MG63 (cell line): ENCODE data around the gene GGT6. TPM values are rescaled to one million over a fixed set of nuclear protein-coding genes. Genes with fewer than 3 reads are reported as not detected.
"Not testable (repeated sequence)": the region's sequence is repeated elsewhere in the genome, so short reads cannot be mapped to it uniquely, and the experiment has no call there.

Source experiments
- DNase-seq: peaks from one replicate; pipeline ENCODE4 v3.0.0-alpha.2; 2020
- H3K27me3 ChIP-seq: fragments of 250-450 bp; sonication (Bioruptor Pico); 2 replicates; pipeline ENCODE4 v1.5.1; 2020; ENCODE audit warnings: mild to moderate bottlenecking, moderate library complexity
- H3K36me3 ChIP-seq: fragments of 250-450 bp; sonication (Bioruptor Pico); 2 replicates; pipeline ENCODE4 v1.5.1; 2020; ENCODE audit warnings: mild to moderate bottlenecking, moderate library complexity
- H3K4me3 ChIP-seq: fragments of 250-450 bp; sonication (Bioruptor Pico); 2 replicates; pipeline ENCODE4 v1.5.1; 2020; ENCODE audit warnings: mild to moderate bottlenecking, moderate library complexity
- H3K9me3 ChIP-seq: fragments of 250-450 bp; sonication (Bioruptor Pico); 2 replicates; pipeline ENCODE4 v1.5.1; 2020; ENCODE audit warnings: mild to moderate bottlenecking, moderate library complexity
- total RNA-seq: library from RNA; depleted of rRNA; stranded (reverse); fragments of >200 nt; shearing (Covaris generic); gene quantifications from 2 replicates; pipeline ENCODE4 v1.2.3, GENCODE V29; 2014; ENCODE audit warnings: low replicate concordance

GGT6 gene
- total RNA-seq, 1 experiment from 2014 or later, result not detected

DNA sequence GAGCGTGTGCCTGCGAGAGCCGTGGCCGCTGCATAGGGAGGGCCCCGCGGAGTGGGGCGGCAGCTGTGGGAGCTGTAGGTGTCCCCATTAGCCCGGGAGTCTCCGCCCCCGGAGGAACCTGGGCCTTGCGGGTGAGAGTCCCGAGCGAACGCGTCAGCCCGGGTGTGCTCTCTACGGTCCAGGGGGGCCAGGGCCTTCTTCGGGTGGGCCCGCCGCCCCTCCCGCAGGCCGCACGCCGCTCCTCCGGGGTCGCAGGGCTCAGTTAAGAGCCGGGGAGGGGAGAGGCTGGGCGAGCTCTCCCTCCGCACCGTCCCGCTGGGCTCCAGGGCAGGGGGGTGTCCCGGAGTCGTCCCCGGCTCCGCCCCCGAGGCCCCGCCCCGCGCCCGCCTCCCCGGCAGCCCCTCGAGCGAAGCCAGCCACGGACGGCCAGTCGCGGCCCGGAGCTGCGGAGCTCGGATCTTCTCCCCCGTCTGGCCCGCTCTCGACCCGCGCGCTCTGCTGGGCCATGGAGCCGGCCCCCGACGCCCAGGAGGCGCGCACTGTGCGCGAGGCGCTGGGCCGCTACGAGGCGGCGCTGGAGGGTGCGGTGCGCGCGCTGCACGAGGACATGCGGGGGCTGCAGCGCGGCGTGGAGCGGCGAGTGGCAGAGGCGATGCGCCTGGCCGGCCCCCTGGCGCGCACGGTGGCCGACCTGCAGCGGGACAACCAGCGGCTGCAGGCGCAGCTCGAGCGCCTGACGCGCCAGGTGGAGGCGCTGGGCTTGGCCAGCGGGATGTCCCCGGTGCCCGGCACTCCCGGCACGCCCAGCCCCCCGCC is 23.9 kb upstream of the GGT6 start, which contains the start of gene SMTNL2:
Gene SMTNL2 (plus strand): TSS at position 429 of the 816 bp plus-strand sequence. CDS start 77 bp downstream, at position 506.
- Histone ChIP-seq H3K4me3 (peak within 1 kb of the TSS; percentile 12; the same call in 1 of the 2 replicates), H3K27me3 (peaks cover 11% of the 10 kb centered on the region; the same call in 1 of the 2 replicates), H3K9me3 (no peaks in the 10 kb centered on the region), H3K36me3 (no peaks in the 10 kb centered on the region)
- DNase-seq, result no peak

GRCh38 chr17:4583782-4584100 is 23.4 kb upstream of the GGT6 start:
- Histone ChIP-seq H3K4me3 (no peak overlapping the region), H3K36me3 (no peaks in the 10 kb centered on the region), H3K9me3 (no peaks in the 10 kb centered on the region), H3K27me3 (peaks cover 11% of the 10 kb centered on the region; the same call in 1 of the 2 replicates)
- no peak for DNase-seq

- H3K36me3 ChIP-seq, result no peaks in the 10 kb centered on the region
- no peak for DNase-seq
- peaks cover 11% of the 10 kb centered on the region; the same call in 1 of the 2 replicates for H3K27me3 ChIP-seq
- H3K4me3 ChIP-seq, result no peak overlapping the region
- H3K9me3 ChIP-seq, result no peaks in the 10 kb centered on the region
Observed at GRCh38 chr17:4583206-4583605, 22.8 kb upstream of the GGT6 start.

DNA sequence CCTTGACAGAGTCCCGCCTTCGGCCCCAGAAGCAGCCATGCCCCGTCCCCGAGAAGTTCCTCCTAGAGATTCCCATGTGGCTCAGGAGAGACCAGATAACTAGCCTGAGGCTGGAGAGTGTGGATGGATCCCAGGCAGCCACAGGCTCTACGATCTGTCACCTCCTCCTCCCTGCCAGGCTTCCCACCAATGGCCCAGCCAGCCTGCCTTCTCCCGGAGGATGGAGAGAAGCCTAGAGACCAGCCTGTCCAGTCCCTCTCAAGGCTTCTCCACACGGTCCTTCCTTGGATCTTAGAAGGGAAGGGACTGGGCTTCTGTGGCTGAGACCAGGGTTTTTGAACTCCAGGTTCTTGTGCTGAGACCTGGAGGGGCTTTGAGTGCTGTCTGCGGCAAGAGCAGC is 22.3 kb upstream of the GGT6 start:
- Histone ChIP-seq H3K4me3 (no peak overlapping the region), H3K9me3 (no peaks in the 10 kb centered on the region), H3K27me3 (peaks cover 11% of the 10 kb centered on the region; the same call in 1 of the 2 replicates), H3K36me3 (no peaks in the 10 kb centered on the region)
- DNase-seq, result no peak

DNA sequence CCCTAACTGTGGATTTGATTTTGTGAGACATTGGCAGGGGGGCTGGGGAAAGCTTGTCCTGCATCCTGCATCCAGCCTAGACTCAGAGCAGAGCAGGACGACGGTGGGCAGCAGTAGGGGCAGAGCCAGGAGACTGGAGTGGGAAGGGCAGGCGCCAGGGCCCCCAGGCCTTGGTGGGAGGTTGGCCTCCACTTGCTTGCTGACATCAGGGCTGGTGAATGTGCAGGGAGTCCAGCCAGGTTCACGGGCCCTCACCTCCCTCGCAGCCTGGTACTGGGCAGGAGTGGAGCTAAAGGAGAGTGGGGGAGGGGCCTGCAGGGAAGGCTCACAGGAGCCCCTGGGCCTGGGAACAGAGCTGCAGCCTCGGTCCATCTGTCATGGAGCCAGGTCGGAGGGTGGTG is 21.7 kb upstream of the GGT6 start:
- no peaks in the 10 kb centered on the region for H3K9me3 ChIP-seq
- H3K27me3 ChIP-seq, result peaks cover 11% of the 10 kb centered on the region; the same call in 1 of the 2 replicates
- no peak for DNase-seq
- no peak overlapping the region for H3K4me3 ChIP-seq
- no peaks in the 10 kb centered on the region for H3K36me3 ChIP-seq

- no peak overlapping the region for H3K4me3 ChIP-seq
- peaks cover 11% of the 10 kb centered on the region; the same call in 1 of the 2 replicates for H3K27me3 ChIP-seq
- no peak for DNase-seq
- no peaks in the 10 kb centered on the region for H3K36me3 ChIP-seq
- H3K9me3 ChIP-seq, result no peaks in the 10 kb centered on the region
Observed at GRCh38 chr17:4580291-4580690, 19.9 kb upstream of the GGT6 start.

GRCh38 chr17:4579678-4580077 is 19.3 kb upstream of the GGT6 start:
- H3K36me3 ChIP-seq, result no peaks in the 10 kb centered on the region
- no peaks in the 10 kb centered on the region for H3K9me3 ChIP-seq
- H3K4me3 ChIP-seq, result no peak overlapping the region
- H3K27me3 ChIP-seq, result peaks cover 11% of the 10 kb centered on the region; the same call in 1 of the 2 replicates
- DNase-seq, result no peak

- H3K4me3 ChIP-seq, H3K9me3 ChIP-seq, H3K36me3 ChIP-seq, DNase-seq, H3K27me3 ChIP-seq: not testable (repeated sequence)
Observed at GRCh38 chr17:4578349-4578748, 18.0 kb upstream of the GGT6 start.

DNA sequence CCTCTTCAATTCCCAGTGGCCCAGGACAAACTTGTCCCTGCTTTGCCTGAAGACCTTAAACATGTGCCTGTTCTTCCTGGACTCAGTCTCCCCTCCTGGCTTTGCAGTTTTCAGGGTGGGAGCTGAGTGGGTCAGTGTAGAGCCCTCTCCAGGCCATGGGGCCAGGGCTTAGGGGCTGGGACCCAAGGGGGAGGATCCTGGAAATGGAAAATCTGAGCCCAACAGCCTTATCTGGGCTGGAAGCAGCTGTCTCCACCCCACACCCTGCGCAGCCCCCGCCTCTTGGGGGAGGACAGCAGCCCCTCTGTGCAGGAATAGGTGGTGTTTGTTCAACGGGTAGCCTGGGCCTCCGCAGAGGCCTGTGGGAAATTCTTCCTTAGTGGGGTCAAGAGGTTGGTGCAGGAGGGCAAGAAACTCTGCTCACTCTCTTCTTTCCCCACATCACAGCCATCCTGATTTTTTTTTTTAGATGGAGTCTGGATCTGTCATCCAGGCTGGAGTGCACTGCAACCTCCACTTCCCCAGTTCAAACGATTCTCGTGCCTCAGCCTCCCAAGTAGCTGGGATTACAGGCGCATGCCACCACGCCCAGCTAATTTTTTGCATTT is 17.1 kb upstream of the GGT6 start:
- Histone ChIP-seq H3K36me3 (no peaks in the 10 kb centered on the region), H3K9me3 (no peaks in the 10 kb centered on the region), H3K4me3 (no peak overlapping the region), H3K27me3 (no peaks in the 10 kb centered on the region)
- no peak for DNase-seq

DNA sequence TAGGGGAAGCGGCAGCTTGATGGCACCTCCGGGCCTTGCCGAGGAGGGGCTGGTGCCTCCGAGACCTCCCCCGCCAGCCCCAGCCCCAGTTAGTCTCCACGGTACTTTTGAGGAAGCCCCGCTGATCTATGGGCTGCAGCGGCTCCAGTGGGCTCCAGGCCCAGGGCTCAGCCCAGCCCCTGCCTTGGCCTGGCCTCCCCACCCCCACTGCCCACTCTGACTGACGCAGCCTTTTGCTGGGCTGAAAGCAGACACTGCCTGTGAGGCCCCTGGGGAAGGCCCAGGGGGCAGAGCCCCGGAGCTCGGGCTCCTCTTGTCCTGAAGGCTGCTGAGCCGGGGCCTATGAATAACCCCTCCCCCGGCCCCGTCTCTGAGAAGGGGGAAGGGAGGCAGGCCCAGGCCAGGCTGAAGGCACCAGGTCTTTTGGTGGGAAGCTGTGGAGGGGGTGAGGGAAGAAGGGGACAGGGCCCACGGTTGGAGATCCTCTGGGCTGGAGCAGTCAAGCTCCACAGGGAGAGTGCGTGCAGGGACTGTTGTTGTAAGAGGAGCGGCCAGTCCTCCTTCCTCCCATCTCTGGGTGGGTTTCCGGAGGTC is 16.4 kb upstream of the GGT6 start:
- Histone ChIP-seq H3K27me3 (no peaks in the 10 kb centered on the region), H3K9me3 (no peaks in the 10 kb centered on the region), H3K4me3 (no peak overlapping the region), H3K36me3 (no peaks in the 10 kb centered on the region)
- DNase-seq, result no peak

DNA sequence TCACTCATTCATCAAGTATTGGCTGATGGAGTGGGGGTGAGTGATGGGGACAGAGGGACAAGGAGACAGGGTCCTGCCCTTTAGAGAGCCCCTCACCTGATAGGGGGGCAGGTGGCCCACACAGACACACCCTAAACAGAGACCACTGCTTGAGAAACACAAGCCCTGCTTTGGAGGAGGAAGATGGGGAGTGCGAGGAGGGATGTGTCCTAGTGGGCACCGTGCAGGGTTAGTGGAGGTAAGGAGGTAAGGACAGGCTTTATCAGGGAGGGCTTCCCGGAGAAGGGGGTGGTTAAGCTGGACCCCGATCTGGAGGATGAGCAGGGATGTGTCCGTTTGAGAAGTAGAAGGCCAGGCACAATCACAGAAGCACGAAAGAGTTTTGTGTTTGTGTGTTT is 15.8 kb upstream of the GGT6 start:
- no peaks in the 10 kb centered on the region for H3K27me3 ChIP-seq
- no peaks in the 10 kb centered on the region for H3K9me3 ChIP-seq
- no peaks in the 10 kb centered on the region for H3K36me3 ChIP-seq
- DNase-seq, result no peak
- H3K4me3 ChIP-seq, result no peak overlapping the region

- no peak for DNase-seq
- Histone ChIP-seq H3K36me3 (no peaks in the 10 kb centered on the region), H3K9me3 (no peaks in the 10 kb centered on the region), H3K27me3 (no peaks in the 10 kb centered on the region), H3K4me3 (no peak overlapping the region)
Observed at GRCh38 chr17:4574448-4575045, 14.2 kb upstream of the GGT6 start.

GRCh38 chr17:4573669-4574068 is 13.3 kb upstream of the GGT6 start:
- Histone ChIP-seq H3K9me3 (no peaks in the 10 kb centered on the region), H3K4me3 (no peak overlapping the region), H3K27me3 (no peaks in the 10 kb centered on the region), H3K36me3 (no peaks in the 10 kb centered on the region)
- no peak for DNase-seq

GRCh38 chr17:4573115-4573514 is 12.7 kb upstream of the GGT6 start:
- Histone ChIP-seq H3K9me3 (no peaks in the 10 kb centered on the region), H3K4me3 (no peak overlapping the region), H3K36me3 (no peaks in the 10 kb centered on the region), H3K27me3 (no peaks in the 10 kb centered on the region)
- DNase-seq, result no peak

GRCh38 chr17:4572131-4572530 is 11.8 kb upstream of the GGT6 start:
- H3K9me3 ChIP-seq, result no peaks in the 10 kb centered on the region
- no peaks in the 10 kb centered on the region for H3K36me3 ChIP-seq
- H3K27me3 ChIP-seq, result no peaks in the 10 kb centered on the region
- DNase-seq, result no peak
- H3K4me3 ChIP-seq, result no peak overlapping the region

GRCh38 chr17:4569591-4569990 is 9.2 kb upstream of the GGT6 start:
- Histone ChIP-seq H3K27me3 (no peaks in the 10 kb centered on the region), H3K36me3 (no peaks in the 10 kb centered on the region), H3K4me3 (no peak overlapping the region), H3K9me3 (no peaks in the 10 kb centered on the region)
- no peak for DNase-seq

DNA sequence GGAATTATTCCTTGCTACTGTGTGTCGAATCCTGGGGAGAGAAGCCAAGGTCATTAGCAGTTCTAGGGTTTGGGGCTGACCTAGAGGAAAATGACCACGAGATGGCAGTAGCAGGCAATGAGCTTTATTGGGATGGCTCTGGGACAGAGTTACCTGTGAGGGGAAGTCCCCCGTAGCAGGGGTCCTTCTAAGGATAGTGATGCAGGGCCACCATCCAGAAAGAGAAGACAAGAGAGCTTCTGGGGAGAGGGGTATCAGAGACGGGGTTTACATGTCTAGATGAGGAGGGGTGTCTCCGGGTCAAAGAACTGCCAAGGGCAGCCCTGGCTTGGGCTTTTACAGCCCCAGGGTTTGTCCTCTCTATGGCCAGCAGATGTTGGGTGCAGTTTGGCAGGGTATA is 6.4 kb upstream of the GGT6 start:
- no peak overlapping the region for H3K4me3 ChIP-seq
- H3K27me3 ChIP-seq, result no peaks in the 10 kb centered on the region
- no peaks in the 10 kb centered on the region for H3K36me3 ChIP-seq
- DNase-seq, result no peak
- no peaks in the 10 kb centered on the region for H3K9me3 ChIP-seq
